Activated T-cell treated with anti-CD3 and anti-CD28 coated beads for 4 hours (primary cell): ENCODE results near the gene AKAP11.

ENCODE experiments used
- DNase-seq: peaks from one replicate; pipeline ENCODE4 v3.0.0-alpha.2; 2020

AKAP11 gene

DNA sequence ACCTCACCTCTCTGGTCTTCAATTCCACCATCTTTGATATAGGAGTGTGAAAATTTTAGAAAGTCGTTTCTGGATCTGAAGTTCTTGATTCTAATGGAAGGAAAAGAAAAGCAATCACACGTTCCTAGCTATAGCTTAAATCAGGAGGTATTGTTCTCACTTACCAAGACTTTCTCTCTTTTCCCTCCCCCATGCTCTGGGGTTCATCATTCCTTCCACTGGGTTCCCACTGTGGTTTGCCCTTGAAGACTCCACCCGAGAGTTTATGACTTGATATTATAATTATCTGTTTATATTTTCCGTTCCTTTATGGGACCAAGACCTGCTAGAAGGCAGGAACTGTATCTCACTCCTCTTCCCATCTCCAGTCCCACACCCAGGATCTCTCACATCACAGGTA, 76.6 kb downstream of the AKAP11 start:
- no peak for DNase-seq

DNA sequence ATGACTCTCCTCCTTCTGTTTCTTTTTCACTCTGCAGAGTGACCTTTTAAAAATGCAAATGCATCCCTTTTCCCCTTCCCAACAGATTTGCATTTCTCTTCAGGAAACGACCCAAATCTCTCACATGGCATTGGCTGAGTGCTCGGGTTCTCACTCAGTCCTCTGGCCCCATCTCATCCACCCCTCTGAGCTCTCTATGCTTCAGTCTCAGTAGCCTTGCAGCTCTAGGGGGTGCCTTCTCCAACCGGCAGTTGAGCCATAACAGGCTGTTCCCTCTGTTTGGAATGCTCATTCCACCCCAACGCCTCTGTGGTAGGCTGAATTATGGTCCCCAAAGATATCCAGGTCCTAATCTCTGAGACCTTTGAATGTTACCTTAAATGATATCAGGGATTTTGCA, 78.2 kb downstream of the AKAP11 start:
- DNase-seq: no peak

DNA sequence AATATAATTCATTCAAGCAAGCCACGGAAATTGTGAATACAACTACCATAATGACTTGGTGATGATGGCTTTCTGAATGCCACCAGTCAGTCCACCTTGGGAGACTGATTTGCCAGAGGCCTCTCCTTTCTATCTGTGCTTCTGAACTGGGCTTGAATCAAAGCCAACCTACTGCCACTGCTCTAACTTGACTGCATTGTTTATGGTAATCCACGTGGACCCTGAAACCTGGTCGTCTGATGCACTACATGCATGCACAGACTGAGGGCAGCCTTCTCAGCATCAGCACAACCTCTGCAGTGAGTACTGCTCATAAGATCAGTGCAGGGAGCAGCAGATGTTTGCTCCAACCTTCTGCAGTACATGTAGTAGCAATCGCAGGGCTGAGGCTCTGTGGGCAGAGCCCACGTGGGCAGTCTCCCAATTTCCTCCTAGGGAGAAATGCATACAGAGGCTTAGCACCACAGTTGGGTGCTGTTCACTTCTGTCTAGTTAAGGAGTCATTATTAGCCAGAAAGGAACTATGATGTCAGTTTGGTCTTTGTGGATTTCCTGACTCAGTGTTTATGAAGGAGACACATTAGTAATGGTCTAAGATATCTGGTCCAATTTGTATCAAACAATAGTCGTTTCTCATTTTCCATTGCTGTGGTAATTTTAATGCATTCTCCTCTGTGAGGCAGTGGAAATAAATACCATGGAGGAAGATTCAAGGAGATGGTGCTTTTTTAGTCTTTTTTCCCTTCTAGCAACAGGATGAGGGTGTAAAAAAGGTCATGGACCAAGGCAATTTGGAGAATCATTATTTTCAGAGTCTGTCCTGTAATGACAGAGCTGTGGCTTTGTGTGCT, 82.5 kb downstream of the AKAP11 start:
- no peak for DNase-seq

DNA sequence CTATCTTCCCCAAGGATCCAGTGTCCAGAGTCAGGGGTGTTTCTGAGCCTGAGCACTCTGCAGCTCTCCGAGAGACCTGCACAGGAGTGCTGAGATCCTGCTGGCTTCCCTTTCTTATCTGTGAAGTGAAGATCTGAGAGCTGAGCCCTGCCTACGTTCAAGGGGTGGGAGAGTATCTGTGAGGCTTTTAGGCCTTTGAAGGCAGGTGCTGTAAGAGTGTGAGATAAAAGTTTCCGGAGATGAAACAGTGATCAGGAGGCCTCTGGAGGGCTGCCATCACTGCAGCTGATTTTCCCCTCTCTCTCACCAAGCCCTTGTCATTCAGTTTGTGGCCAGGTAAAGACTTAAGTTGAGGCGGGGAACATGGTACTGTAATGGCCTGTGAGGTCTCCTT, 83.1 kb downstream of the AKAP11 start:
- DNase-seq: peak; percentile 52

DNA sequence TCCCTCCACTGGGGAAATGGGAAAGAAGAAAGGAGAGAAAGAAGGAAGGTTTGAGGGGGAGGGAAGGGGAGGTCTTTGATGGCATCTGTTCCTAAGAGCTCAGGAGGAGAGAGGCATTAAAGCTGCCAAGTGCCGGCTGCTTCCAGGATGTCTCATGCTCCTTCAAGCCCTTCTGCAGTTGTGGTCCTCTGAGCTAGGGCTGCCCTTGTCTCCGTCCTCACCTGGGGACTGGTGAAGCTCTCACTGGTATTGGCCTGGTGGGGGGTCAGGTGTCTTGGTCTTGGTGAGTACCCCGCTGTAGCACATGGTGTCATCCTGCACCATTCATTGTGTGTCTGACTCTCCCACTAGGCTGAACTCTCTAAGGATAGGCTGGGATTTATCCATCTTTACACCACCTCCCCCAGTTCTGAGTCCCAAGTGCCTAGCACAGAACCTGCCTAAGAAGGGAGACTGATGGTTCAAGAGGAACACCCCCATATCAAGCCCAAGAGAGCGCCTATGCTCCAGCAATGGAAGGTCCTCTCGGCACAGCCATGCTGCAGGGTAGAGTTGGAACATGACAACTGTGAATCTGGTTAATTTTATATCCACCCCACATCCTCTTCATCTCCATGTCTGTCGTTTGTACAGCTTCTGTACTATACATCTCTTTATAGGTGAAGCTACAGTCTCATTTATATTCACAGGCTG, 83.7 kb downstream of the AKAP11 start:
- DNase-seq: no peak

DNA sequence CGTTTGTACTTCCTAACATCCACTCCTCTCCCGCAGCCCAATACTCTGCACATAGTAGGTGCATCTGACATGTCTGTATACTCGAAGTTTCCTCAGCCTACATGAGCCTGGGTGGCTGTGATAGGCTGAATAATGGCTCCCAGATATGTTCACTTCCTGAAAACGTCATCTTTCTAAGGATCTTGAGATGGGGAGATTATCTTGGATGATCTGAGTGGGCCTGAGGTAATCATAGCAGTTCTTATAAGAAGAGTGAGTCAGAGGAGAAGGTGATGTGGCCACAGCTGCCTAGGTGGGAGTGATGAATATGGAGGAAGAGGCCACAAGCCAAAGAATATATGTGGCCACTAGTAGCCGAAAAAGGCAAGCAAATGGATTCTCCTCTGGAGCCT, 84.2 kb downstream of the AKAP11 start:
- no peak for DNase-seq

DNA sequence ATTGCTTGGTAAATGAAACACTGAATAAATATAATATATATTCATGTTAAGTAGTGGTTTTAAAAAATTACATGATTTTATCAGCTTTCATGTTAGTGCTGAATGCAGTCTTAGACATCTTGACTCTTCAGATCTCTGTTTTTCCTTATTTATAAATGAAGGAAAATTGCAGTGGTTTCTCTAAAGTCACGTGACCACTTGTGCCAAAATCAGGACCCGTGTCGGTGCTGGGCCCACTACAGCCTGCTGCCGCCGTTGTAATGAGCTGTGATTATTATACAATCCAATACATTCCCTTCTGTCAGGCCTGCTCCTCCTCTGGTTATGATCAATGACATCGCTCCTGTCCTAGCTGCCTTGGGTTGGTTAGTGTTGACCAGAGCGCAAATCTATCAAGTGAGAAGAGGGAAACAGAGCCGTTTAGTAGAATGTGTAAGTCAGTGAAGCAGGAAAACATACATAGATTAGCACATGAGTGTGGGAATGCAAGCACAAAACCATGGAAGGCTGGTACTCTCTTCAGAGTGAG, 88.2 kb downstream of the AKAP11 start:
- DNase-seq: no peak

DNA sequence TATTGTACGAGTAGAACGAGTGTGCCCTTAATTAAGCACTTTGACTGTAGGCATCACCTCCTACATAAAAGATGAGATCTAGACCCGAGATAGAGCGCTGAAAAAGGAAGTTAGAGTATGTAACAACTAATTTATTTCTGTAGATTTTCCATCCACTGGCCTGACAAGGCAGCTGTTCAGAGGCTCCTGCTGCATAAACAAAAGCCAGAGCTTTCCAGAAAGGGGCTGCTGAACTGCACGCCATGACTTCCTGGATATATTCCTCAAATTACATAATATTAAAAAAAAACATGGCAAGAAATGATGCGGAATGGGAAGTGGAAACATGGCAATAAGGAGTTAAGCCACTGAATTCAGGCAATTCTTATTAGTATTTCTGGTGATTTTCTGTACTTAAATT, 89.7 kb downstream of the AKAP11 start:
- no peak for DNase-seq

DNA sequence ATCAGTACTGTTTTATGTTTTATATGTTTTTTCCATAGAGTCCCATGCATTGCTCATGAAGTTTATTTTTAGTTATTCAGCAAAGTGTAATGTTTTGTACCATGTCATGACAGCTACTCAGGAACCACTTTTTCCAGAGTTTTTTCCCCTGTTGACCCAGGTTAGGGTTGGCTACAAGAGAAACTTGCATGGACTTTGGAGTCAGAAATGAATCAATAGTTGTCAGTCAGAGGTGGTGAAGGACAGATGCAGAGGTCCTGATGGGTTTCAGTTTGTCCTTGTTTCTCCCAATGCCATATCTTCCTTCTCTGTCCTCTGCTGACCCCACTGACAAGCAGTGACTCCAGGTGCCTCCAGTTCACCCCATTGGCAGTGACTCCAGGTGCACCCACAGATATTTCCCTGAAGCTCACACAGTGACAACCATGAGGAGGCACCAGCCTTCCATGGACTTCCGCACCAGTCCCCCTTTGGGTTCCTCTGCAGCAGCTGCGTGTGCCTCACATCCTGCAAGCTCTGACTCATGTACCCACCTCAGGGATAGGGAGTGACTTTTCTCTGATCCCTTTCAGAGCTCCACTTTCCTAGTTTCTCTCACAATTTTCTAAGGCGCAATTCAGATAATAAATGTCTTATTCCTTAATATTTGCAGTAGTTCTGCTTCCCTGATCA, 92.1 kb downstream of the AKAP11 start:
- no peak for DNase-seq

DNA sequence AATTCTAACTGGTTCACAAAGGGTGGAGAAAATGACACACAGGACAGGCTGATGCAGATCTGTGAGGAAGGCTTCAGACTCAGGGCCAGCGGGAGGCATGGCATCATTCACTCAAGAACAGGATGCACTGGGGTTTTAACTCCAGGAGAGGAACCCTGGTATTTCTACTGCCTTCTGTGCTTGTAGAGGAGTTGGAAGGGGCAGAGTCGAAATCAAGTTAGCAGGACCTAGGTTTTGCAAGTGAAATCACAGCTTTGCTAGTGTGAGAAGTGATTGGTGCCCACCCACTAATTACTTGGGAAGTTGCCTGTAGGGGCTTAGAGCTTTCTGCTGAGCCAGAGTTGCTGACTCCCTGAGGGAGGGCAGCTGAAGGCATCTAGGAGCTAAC, 92.7 kb downstream of the AKAP11 start:
- no peak for DNase-seq

DNA sequence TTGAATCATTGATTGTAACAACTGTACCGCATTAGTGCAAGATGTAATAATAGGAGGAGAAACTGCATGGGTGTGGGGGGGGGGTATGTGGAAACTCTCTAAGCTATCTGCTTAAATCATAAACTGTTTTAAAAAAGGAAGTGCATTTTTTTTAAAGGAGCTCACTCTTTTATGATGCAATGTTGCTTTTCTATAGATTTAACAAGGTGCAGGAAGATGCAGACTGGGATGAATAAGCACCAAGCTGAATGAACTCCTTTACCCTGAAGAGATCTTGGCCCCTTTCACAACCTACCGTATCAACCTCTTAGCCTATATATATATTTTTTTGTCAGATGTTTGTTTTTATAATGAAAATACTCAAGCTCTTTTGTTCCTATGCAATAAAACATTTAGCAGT, 95.9 kb downstream of the AKAP11 start:
- no peak for DNase-seq

DNA sequence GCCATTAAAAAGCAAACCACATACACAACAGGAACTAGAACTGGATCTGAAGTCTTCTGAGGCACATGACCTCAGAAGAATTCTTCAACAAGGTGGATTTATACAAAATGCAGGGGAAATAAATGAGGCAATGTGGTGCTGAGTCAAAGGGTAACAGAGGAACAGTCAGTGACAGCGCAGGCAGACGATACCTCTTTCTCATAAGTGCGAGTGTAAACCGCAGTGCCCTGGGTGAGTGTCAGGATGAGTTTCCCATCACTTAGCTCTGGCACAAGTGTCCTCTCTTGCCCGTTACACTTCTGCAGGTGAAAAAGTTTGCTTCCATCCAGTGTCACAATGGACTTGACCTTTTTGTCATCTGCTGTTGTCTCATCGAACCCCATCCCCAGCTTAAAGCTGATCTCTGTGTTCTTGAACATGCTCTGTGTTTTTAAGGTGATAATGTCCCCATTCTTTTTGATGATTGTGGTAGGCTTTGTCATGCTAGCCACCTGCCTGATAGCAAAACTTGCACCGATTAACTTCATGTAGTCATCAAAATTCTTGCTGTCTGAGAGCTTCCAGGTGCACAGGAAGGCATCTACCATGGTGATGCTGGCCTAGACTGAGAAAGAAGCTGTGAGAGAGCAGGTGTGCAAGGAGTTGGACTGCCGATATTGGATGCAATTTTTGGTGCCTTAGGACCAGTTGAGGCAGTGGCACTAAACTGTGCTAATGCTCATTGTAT, 97.3 kb downstream of the AKAP11 start:
- DNase-seq: no peak

DNA sequence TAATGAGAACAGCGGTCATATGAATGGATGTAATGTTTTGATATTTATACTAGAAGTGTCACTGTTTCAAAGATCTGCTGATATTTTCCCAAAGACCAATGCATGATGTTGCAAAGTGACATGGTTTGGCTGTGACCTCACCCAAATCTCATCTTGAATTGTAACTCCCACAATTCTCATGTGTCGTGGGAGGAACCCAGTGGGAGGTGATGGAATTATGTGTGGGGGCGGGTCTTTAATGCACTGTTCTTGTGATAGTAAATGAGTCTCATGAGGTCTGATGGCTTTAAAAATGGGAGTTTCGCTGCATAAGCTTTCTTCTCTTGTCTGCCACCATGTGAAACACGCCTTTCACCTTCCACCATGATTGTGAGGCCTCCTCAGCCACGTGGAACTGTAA, 98.3 kb downstream of the AKAP11 start:
- DNase-seq: no peak
